IPS-NIHi11 (cell line): ENCODE data around the gene SETDB1.

Source experiments
- DNase-seq: peaks from one replicate; pipeline ENCODE4 v3.0.0; 2012; ENCODE audit warnings: mixed read lengths, low spot score

The SETDB1 gene

GRCh38 chr1:150931773-150932172, 5.6 kb downstream of the SETDB1 start:
- DNase-seq: no peak

GRCh38 chr1:150944856-150945255, 18.7 kb downstream of the SETDB1 start:
- DNase-seq: no peak

GRCh38 chr1:150954708-150955107, 28.5 kb downstream of the SETDB1 start:
- DNase-seq: no peak

GRCh38 chr1:150955280-150955679, 29.1 kb downstream of the SETDB1 start:
- DNase-seq: no peak

DNA sequence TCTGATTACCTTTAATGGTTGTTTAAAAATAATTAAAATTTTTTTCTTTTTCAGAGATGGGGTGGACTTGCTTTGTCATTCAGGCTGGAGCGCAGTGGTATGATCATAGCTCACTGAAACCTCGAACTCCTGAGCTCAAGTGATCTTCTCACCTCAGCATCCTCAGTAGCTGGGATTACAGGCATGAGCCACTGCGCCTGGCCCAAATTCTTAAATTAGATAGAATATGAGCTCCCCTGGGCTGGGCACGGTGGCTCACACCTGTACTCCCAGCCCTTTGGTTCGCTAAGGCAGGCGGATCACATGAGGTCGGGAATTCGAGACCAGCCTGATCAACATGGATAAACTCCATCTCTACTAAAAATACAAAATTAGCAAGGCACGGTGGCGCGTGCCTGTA, 31.5 kb downstream of the SETDB1 start:
- DNase-seq: no peak

DNA sequence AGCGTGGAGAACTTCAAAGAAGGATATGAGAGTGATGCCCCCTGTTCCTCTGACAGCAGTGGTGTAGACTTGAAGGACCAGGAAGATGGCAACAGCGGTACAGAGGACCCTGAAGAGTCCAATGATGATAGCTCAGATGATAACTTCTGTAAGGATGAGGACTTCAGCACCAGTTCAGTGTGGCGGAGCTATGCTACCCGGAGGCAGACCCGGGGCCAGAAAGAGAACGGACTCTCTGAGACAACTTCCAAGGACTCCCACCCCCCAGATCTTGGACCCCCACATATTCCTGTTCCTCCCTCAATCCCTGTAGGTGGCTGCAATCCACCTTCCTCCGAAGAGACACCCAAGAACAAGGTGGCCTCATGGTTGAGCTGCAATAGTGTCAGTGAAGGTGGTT, 34.5 kb downstream of the SETDB1 start:
- DNase-seq: no peak

GRCh38 chr1:150961756-150962155, 35.6 kb downstream of the SETDB1 start:
- no peak for DNase-seq

DNA sequence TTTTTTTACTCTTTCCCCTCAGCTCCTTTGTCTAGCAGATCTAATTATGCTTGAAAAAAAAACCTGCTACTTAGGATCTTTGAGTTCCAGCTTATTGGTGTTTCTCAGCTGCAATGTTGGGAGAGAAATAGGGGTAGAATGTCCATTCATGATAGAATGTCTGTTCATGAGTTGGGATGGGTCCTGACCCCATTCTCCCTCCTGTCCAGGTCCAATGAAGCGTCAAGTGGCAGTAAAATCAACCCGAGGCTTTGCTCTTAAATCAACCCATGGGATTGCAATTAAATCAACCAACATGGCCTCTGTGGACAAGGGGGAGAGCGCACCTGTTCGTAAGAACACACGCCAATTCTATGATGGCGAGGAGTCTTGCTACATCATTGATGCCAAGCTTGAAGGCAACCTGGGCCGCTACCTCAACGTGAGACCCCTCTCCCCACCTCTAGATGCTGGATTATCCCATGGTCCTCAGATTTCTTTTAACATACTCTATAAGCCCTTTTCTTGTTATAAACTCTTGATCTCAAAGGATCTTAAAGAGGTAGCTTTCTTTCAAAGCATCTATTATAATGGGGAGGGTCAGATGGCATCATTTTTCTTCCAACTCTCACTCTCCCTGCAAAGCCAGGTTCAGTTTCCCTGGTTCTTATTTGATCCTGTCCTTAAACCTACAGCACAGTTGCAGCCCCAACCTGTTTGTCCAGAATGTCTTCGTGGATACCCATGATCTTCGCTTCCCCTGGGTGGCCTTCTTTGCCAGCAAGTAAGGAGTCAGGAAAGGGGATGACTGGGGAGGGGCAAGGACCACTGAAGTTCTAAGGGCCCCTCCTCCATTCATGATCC, 37.4 kb downstream of the SETDB1 start:
- DNase-seq: no peak

GRCh38 chr1:150964164-150964489, 38.0 kb downstream of the SETDB1 start:
- no peak for DNase-seq

DNA sequence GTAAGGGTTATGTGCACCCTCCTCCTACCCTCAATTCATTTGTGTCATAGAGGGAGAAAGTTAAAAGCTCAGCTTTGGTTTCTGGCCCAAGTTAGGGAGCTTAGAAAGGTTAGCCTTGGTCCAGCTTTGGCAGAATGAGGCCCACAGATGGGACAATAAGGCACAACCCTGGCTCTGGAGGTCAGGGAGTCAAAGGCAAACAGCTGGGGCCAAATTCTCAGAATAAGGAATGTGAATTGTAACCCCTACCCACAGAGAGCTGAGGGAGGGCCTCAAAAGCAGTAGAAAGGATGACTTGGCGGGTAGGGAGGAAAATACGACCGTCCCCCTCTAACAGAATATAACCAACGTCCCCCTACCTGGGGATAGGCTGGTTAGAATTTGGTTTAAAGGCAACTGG, 39.4 kb downstream of the SETDB1 start:
- no peak for DNase-seq

GRCh38 chr1:150966011-150966410, 39.8 kb downstream of the SETDB1 start:
- no peak for DNase-seq

GRCh38 chr1:150967936-150968335, 41.8 kb downstream of the SETDB1 start:
- DNase-seq: no peak

GRCh38 chr1:150968491-150968890, 42.3 kb downstream of the SETDB1 start:
- no peak for DNase-seq

DNA sequence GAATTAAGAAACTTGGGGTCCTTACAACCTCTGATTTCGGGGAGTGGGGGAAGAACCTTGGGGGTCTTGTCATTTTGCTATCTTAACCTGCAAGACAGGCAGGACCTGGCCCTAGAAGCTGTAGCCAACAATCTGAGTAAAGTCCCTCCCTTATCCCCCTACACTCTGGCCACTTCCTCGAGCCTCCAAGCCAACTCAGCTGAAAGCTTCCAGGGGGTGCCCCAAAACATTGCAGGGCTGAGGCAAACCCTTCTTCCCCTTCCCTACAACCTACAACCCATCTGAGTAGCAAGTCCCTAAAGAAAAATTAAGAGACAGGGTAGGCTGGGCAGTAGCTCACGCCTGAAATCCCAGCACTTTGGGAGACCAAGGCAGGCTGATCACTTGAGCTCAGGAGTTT, 43.5 kb downstream of the SETDB1 start:
- no peak for DNase-seq

- no peak for DNase-seq
These were observed 44.8 kb downstream of the SETDB1 start for GRCh38 chr1:150970808-150971582.

DNA sequence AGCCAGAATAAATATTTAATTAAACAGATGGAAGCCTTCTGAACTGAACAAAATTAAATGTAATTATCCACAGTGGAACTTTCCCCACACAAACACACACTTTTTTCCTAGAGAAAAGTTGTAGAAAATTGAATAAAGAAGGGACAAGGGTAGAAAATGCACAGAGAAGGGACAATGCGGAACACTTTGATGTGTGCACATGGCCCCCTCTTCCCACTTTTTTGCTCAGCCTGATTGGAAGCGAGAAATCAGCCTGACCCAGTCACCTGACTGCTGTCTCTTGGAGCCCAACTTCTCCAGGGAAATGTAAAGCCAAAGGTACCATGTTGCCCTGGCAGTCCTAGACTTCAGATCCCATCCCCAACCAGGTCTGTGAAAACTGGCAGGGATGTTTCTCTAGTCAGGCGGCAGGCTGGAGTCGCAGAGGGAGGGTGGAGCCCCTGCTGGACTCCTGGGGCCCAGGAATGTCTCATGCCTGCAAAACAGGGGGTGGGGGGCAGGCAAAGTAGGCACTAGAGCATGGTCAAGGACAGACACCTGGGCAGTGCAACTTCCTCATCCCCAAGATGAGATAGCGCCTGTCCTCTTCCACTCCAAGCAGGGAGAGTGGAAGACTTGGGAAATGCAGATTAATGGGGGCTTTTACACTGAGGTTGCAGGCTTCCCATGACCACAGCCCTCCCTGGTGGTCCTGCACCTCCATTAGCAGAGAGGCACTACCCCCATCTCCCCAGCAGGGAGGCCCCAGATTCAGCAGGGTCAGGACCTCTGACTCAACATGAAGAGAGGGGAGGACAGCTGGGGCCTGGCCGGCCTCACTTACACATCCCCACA, 45.6 kb downstream of the SETDB1 start:
- DNase-seq: peak; percentile 38

- DNase-seq: no peak
These were observed 46.3 kb downstream of the SETDB1 start for GRCh38 chr1:150972417-150972940.

DNA sequence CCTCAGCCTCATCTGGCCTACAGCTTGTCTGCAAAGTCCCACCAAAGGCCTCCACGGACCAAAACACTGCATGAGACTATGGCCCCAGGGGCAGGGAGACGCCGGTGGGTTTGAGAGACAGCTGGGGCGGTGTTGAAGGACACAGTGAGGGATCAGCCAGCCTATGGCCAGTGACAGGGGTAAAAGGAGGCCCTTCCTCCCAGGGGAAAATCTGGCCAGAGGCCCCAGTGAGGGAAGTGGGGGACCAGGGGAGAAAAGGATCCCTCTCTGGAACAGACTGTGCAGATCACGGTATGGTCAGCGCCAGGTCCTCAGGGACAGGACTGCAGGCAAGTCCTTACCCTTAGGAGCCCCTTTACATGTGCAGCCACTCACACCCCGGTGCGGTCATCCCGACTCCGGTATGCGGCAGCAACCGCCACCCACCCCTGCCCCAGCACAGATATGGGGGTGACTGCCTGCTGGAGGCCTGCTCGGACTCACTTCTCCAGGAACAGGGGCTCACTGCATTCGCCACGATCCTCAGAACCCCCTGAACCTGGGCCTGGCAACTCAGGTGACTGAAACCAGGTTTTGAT, 47.2 kb downstream of the SETDB1 start:
- no peak for DNase-seq

DNA sequence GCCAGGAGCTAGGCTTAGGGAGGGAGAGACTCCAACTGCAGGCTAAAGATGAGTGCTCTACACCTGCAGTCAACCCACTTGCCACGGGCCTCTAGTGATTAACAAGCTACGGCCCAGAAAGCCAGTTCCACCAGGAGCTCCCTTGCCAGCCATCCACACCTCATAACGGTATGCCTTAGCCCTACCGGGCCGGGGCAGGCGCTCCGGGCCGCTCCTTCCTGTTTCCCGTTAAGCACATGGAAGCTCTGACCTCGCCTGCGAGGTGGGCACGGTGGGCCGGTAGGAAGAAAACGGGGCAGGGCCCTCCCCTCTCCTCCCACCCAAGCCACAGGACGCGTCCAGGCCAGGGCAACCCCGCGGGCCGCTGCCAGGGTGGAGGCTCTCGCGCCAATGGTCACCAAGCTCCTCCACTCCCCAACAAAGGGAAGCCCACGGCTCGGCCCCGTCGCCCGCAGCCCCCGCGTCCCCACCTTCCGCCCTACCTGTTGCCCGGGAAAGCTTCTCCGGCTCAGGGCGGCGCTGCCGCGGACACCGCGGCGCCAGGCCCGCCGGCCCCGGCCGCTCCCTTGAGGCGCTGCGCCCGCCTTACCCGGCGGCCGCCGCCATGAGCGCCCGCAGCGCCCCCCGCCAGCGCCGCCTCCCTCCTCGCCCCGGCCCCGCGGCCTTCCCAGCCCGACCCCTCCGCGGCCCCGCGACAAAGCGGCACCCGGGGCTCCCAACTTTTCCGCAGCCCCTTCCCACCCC, 47.8 kb downstream of the SETDB1 start:
- DNase-seq: peak; percentile 60

GRCh38 chr1:150974580-150975478, 48.7 kb downstream of the SETDB1 start, which contains the start of gene CERS2:
CERS2 (minus strand) TSS chr1:150974835; CDS start chr1:150969090, 5,745 bp downstream.
- peak; percentile 90 for DNase-seq
